Activated naive CD4-positive, alpha-beta T cell treated with anti-CD3 and anti-CD28 coated beads, Interleukin-2, amount 50 U/mL, for 24 hours (primary cell): ENCODE measurements around the gene SCN2B.
A peak's percentile ranks its signal among the peaks of the same experiment; 100 is the strongest.

Experiments used
- H3K27ac Mint-ChIP-seq: one replicate; pipeline ENCODE4 v1.8.0; 2021; ENCODE audit warnings: mild to moderate bottlenecking, mixed read lengths
- H3K27me3 Mint-ChIP-seq: one replicate; pipeline ENCODE4 v1.8.0; 2021; ENCODE audit warnings: mixed read lengths
- H3K36me3 Mint-ChIP-seq: one replicate; pipeline ENCODE4 v1.8.0; 2021; ENCODE audit warnings: mixed read lengths
- H3K4me1 Mint-ChIP-seq: one replicate; pipeline ENCODE4 v1.8.0; 2021; ENCODE audit warnings: mixed read lengths
- H3K4me3 Mint-ChIP-seq: one replicate; pipeline ENCODE4 v1.8.0; 2021; ENCODE audit warnings: mild to moderate bottlenecking, mixed read lengths
- H3K9me3 Mint-ChIP-seq: one replicate; pipeline ENCODE4 v1.8.0; 2021; ENCODE audit warnings: mixed read lengths

The SCN2B gene

DNA sequence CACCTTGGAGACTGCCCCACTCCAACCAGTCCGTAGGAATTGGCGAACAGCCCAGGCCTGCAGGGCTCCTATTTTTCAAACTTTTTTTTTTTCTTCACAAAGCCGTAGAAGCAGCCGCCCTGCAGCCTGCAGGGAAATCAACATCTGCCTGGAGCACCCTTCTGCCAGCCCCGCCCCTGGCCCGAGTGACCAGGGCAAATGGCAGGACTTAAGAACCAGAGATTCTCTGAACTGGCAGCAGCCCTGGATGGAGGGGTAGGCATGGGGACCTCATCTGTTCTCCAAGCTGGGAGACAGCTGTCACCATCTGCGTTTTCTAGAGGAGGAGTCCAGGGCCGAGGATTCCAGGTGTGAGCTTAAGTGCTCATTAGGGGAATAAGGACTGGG is 5.6 kb downstream of the SCN2B start:
- H3K4me1 Mint-ChIP-seq, result peaks cover 4% of the 10 kb centered on the region
- H3K4me3 Mint-ChIP-seq, result no peak overlapping the region
- H3K9me3 Mint-ChIP-seq, result no peaks in the 10 kb centered on the region
- no peaks in the 10 kb centered on the region for H3K27me3 Mint-ChIP-seq
- H3K27ac Mint-ChIP-seq, result no peak overlapping the region
- no peaks in the 10 kb centered on the region for H3K36me3 Mint-ChIP-seq

DNA sequence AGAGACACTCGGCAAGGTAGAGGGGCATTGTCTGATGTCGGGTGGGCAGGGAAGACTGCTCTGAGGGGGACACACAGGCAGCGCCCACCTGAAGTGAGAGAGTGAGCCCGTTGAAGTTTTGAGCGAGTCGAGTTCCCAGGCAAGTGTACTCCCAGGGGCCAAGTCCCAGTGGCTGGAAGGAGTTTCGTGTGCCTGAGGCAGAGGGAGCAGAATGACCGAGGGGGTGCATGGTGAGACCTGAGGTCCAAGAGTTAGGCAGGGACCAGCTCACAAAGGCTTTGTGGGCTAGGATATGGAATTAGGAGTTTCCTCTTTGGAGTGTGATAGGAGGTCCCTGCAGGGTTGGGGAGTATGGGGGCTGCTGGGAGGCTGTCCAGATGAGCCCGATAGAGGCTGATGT is 6.2 kb downstream of the SCN2B start:
- Mint-ChIP-seq H3K36me3 (no peaks in the 10 kb centered on the region), H3K4me3 (no peak overlapping the region), H3K27ac (no peak overlapping the region), H3K27me3 (no peaks in the 10 kb centered on the region), H3K9me3 (no peaks in the 10 kb centered on the region), H3K4me1 (peaks cover 4% of the 10 kb centered on the region)

DNA sequence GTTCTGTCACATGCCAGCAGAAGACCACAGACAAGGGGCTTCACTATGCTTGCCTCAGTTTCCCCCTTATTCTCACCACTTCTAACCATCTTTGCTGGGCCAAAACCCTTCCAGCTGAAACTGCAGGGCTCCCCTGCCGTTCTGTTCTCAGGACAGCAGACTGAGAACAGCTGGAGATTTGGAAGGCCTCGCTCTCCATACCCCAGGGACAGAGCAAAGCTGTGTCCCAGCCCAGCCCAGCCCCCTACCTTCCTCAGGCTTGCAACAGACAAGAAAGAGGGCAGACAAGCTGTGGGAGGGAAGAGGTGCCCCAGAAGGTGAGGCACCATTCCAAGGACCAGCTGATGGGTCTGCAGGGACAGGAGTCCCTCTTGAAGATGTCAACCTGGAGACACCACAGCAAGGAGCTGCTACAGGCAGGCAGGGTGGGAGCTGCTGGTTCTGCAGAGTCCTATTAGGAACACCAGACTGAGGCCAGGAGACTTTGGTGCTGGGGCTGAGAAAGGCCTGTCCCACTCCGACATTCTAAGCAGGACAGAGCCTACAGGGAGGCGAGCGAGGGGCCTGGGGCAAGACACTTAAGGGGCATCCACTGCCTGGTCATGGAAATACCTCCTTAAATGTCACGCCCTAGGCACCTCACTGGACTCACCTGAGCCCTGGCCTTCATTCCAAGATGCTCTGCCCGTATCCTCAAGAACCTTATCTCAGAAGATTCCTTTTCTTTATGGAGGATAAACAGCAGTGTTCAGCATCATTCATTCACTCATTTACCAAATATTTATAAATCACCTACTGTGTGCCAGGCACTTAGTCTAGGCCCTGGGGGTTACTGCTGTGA is 6.9 kb downstream of the SCN2B start:
- Mint-ChIP-seq H3K27ac (peak overlapping the region; percentile 32), H3K4me3 (no peak overlapping the region), H3K36me3 (no peaks in the 10 kb centered on the region), H3K4me1 (peaks cover 4% of the 10 kb centered on the region), H3K27me3 (no peaks in the 10 kb centered on the region), H3K9me3 (no peaks in the 10 kb centered on the region)

DNA sequence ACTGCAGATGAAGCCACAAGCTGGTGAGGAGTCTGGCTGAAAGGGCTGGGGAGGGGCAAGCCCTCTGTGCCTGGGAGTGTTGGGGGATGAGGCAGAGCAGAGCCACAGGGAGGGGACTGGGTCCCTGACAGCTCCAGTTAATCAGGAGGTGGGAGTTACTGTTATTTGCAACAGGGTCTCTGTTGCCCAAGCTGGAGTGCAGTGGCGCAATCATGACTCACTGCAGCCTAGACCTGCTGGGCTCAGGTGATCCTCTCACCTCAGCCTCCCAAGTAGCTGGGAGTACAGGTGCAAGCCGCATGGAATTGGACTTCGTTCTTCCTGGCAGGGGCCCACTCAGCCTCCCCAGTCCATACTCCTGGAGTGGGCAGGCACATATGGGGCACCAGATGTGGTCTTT is 7.7 kb downstream of the SCN2B start:
- H3K4me3 Mint-ChIP-seq, result no peak overlapping the region
- H3K27ac Mint-ChIP-seq, result no peak overlapping the region
- H3K4me1 Mint-ChIP-seq, result peaks cover 4% of the 10 kb centered on the region
- H3K27me3 Mint-ChIP-seq, result no peaks in the 10 kb centered on the region
- no peaks in the 10 kb centered on the region for H3K9me3 Mint-ChIP-seq
- no peaks in the 10 kb centered on the region for H3K36me3 Mint-ChIP-seq

DNA sequence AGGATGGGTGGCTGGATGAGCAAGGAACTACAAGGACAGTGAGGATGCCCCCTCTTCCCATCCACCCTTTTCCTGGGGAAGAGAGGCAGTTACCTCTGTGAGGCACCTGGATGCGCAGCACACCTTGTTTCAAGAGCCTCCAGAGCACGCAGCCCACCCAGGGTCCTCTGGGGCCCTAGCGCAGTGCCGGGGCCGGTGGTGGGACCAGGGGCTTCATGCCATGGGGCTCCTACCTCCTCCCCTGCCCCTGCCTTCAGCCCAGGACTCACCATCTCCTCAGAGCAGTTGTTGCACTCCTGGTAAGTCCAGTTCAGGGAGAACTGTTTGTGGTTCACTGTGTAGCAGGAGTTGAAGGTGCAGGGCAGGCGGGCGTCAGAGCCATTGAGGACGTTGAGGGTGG is 8.1 kb downstream of the SCN2B start:
- peaks cover 4% of the 10 kb centered on the region for H3K4me1 Mint-ChIP-seq
- no peaks in the 10 kb centered on the region for H3K9me3 Mint-ChIP-seq

DNA sequence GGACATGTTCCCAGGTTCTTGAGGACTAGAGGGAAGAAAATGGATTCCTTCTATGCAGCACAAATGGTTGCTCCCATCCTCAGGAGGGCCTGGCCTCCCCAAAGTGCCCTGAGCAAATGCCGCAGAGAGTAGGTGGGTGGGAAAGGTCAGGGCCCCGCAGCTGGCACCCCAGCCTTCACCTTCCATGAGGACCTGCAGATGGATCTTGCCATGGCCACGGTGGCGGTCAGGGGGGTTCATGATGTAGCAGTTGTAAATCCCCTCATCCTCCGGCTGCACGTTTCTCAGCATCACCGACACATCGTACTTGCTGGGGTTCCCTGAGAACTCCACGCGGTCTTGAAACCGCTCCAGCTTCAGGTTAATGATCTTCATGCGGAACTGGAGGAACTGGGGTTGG is 8.5 kb downstream of the SCN2B start:
- Mint-ChIP-seq H3K9me3 (no peaks in the 10 kb centered on the region), H3K36me3 (no peaks in the 10 kb centered on the region), H3K27ac (no peak overlapping the region), H3K4me3 (no peak overlapping the region), H3K27me3 (no peaks in the 10 kb centered on the region), H3K4me1 (peaks cover 4% of the 10 kb centered on the region)

More for the DNA sequence above, 8.1 kb downstream of the SCN2B start:
- H3K4me3 Mint-ChIP-seq, result no peak overlapping the region
- H3K27ac Mint-ChIP-seq, result no peak overlapping the region
- no peaks in the 10 kb centered on the region for H3K27me3 Mint-ChIP-seq
- H3K36me3 Mint-ChIP-seq, result no peaks in the 10 kb centered on the region

DNA sequence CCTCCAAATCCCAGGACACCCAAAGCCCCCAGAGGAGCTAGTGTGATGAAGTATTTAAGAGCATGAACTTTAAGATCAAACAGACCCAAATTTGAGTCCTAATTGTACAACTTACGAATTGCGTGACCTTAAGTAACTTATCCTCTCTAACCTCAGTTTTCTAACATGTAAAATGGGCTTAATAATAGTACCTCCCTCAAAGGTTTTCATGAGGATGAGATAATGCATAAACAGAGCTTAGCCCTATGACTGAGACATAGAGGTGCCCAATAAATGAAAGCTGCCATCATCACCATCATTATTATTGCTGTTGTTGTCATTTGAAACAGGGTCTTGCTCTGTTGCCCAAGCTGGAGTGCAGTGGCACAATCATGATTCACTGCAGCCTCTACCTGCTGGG is 9.2 kb downstream of the SCN2B start:
- Mint-ChIP-seq H3K4me1 (peaks cover 4% of the 10 kb centered on the region), H3K4me3 (no peak overlapping the region), H3K27ac (peak overlapping the region; percentile 17), H3K9me3 (no peaks in the 10 kb centered on the region), H3K36me3 (no peaks in the 10 kb centered on the region), H3K27me3 (no peaks in the 10 kb centered on the region)

DNA sequence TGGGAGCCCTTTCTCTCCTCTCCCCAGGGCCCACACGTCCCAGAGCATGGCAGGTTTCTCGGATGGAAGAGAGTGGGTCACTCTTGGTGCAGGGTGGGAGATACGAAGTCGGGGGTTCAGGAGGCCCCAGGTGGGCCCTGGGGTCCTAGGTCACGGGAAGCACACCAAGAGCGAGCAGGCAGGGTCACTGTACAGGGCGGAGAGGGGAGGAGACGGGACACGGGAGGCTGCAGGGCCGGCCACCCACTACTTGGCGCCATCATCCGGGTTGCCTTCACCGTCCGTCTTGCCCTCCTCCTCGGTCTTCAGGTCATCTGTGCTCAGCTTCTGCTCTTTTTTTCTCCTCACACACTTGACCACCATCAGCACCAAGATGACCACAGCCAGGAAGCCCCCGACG is 9.8 kb downstream of the SCN2B start:
- Mint-ChIP-seq H3K9me3 (no peaks in the 10 kb centered on the region), H3K4me1 (peaks cover under 1% of the 10 kb centered on the region), H3K27me3 (no peaks in the 10 kb centered on the region), H3K4me3 (no peak overlapping the region), H3K36me3 (no peaks in the 10 kb centered on the region), H3K27ac (no peak overlapping the region)

DNA sequence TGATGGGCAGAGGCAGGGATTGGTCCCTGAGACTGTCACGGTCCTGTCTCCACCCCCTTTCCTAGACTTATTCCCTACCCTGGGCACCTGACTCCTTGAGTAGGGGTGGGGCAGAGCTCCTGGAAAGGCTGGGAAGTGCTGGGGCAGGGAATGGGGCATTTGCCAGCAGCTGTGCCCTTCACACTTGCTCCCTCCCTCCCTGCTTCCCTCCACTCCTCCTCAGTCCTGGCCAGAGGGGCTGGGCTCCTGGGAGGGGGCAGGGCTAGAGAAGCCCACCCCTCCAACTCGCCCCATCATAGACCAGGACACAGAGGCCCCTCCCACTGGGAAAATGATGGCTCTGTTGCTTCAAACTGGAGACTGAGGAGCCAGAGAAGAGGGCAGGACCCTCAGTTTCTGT is 11.6 kb downstream of the SCN2B start:
- H3K4me1 Mint-ChIP-seq, result no peaks in the 10 kb centered on the region
- no peaks in the 10 kb centered on the region for H3K27me3 Mint-ChIP-seq
- H3K9me3 Mint-ChIP-seq, result no peaks in the 10 kb centered on the region
- no peak overlapping the region for H3K27ac Mint-ChIP-seq
- no peaks in the 10 kb centered on the region for H3K36me3 Mint-ChIP-seq
- H3K4me3 Mint-ChIP-seq, result no peak overlapping the region

DNA sequence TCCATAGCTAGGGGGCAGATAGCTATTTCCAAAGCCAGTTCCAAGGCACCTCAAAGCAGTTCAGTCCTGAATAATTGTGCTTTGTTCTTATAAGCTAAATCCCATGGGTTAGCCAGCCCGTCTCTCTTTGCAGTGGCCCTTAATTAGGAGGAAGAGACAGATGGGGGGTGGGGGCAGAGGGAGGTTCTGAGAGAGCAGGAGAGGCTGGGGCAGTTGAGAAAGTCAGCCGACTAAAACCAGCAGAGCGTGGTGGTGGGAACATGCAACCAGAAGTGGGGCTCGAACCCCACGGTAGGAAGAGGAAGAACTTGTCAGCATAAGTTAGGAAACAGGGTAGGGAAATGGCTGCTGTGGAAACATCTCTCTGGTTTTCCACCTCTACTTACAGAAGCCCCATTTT is 12.9 kb downstream of the SCN2B start:
- Mint-ChIP-seq H3K9me3 (no peaks in the 10 kb centered on the region), H3K27ac (no peak overlapping the region), H3K4me3 (no peak overlapping the region), H3K4me1 (no peaks in the 10 kb centered on the region), H3K36me3 (no peaks in the 10 kb centered on the region), H3K27me3 (peaks cover 2% of the 10 kb centered on the region)

DNA sequence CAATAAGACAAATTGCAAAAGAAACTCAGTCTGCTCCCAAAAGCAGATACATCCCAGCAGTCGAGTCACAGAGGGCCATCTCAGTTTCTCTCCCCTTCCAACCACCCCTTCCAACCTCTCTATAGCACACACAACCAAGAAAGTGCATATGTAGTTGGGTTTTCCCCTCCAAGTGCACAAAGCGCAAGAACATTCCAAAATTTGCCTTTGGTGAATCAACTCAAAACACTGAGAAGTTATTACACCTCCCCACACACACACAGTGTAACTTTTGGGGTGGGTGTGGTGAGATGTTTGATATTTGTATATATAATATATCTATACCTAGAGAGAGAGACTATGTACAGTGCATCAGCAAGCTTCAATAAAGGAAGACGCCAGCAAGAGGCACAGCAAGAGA is 13.6 kb downstream of the SCN2B start:
- Mint-ChIP-seq H3K27me3 (peaks cover 3% of the 10 kb centered on the region), H3K9me3 (no peaks in the 10 kb centered on the region), H3K4me3 (no peak overlapping the region), H3K36me3 (no peaks in the 10 kb centered on the region), H3K27ac (no peak overlapping the region), H3K4me1 (no peaks in the 10 kb centered on the region)

DNA sequence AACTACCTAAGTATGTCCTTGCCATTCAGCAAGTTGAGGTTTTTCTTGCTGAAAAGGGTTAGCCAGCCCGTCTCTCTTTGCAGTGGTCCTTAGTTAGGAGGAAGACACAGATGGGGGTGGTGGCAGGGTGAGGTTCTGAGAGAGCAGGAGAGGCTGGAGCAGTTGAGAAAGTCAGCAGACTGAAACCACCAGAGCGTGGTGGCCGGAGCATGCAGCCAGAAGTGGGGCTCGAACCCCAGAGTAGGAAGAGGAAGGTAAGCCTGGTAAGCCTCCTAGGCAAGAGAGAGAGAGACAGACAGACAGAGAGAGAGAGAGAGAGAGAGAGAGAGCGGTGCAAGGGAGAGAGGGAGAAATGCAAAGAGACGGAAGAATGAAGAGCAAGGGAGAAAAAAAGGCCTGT is 14.7 kb downstream of the SCN2B start:
- H3K9me3 Mint-ChIP-seq, result no peaks in the 10 kb centered on the region
- peaks cover 3% of the 10 kb centered on the region for H3K4me1 Mint-ChIP-seq
- no peaks in the 10 kb centered on the region for H3K36me3 Mint-ChIP-seq
- peaks cover 7% of the 10 kb centered on the region for H3K27me3 Mint-ChIP-seq
- H3K4me3 Mint-ChIP-seq, result no peak overlapping the region
- H3K27ac Mint-ChIP-seq, result no peak overlapping the region

DNA sequence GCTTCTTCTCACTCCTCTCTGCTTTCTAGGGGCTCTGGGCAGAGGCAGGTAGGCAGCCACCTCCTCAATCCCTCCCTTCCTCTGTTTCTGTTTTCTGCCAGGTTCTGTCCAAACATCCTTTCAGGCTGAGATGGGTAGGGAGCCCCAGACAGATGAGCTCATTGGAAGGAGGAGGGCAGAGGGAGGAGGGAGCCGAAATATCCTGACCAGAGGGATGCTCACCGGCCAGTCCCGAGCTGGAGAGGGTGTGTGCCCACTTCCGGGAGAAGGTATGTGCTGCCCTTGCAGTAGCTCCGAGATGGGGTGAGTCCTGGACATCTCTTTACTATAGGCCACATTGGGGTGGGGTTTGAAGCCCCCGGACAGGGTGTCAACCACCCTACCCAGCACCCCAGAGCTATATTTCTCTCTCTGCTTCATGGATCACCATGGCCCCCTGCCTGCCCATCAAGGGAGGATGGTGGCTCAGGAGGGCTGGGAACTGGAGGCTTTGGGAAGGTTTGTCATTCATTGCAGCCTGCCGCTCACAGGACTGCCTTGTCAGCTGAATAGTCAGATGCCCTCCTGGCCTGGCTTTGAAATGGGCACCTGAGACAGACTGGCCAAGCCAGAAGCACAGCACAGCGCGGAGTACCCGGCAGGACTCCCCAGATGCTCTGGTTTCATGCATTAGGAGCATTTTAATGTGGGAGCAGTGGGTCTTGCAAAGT is 19.1 kb downstream of the SCN2B start:
- H3K27ac Mint-ChIP-seq, result no peak overlapping the region
- H3K4me1 Mint-ChIP-seq, result peaks cover 11% of the 10 kb centered on the region
- H3K9me3 Mint-ChIP-seq, result no peaks in the 10 kb centered on the region
- H3K4me3 Mint-ChIP-seq, result no peak overlapping the region
- H3K27me3 Mint-ChIP-seq, result peaks cover 33% of the 10 kb centered on the region
- H3K36me3 Mint-ChIP-seq, result no peaks in the 10 kb centered on the region

DNA sequence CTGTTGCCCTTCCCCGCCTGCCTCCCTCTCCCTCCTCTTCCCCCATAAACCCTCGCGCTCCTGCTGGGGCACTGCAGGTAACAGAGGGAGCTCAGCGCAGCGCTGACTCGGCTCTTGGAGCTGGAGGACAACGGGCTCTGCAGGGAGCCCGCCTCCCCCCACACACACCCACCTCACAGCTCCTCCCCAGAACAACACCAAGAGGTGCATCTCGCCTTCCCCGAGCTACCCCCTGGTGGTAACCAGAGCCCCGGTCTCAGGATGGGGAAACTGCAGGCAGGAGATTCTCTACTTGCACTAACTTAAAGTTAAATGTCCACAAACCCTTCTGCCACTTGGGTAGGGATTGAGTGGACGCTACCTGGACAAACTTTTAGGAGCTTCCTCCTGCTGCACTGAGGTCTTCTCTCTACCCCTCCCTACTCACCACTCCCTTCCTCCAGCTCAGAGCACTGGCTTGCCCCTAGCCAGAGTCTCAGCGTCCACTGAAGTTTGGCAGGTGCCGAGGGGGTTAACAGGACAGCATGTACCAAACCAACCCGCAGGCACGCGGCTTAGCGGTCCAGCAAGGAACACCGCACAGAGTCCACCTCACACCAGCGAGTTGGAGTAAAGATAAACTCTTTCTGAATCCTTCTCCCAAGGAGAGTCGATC is 19.8 kb downstream of the SCN2B start:
- Mint-ChIP-seq H3K4me3 (no peak overlapping the region), H3K27me3 (peaks cover 33% of the 10 kb centered on the region), H3K4me1 (peaks cover 11% of the 10 kb centered on the region), H3K27ac (no peak overlapping the region), H3K36me3 (no peaks in the 10 kb centered on the region), H3K9me3 (no peaks in the 10 kb centered on the region)

DNA sequence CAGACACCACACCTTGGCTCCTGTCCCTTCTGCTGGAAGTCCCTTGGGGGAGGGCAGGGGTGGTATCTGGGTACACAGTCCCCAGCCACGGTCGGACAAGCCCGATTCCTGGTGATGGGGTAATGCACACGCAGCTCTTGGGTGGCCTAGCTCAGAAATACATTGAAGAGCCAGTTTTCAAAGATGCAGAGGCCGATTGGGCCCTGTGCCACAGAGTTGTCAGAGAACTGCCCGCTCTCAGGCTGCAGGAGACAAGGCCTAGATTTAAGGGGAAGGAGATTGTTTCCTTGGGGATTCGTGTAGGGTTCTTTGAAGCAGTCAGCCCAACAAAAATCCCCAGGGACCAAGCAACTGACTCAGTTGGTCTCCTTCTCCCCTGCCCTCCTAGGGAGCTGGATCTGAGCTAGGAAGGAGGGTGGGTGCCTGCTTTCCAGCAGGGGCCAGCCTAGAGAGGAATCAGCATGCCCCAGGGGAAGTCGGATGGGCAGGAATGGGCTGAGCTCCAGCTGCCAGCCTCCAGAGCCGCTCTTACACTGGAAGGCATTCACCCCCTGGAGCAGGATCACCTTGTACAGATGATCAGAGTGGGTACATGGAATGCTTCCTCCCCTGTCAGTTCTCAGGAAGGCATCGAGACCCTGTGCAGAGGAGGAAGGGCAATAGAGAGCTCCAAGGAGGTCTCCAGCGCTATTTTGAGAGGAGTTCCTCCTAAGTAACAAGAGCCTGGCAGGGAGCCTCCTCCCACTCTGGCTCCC is 20.5 kb downstream of the SCN2B start:
- H3K36me3 Mint-ChIP-seq, result no peaks in the 10 kb centered on the region
- peaks cover 11% of the 10 kb centered on the region for H3K4me1 Mint-ChIP-seq
- H3K4me3 Mint-ChIP-seq, result no peak overlapping the region
- no peaks in the 10 kb centered on the region for H3K9me3 Mint-ChIP-seq
- H3K27ac Mint-ChIP-seq, result no peak overlapping the region
- H3K27me3 Mint-ChIP-seq, result peaks cover 37% of the 10 kb centered on the region
